HCT116 (cell line): Measurements from ENCODE around the gene YIPF3. TPM values are rescaled to one million over a fixed set of nuclear protein-coding genes. Genes with fewer than 3 reads are reported as not detected.
A peak's percentile ranks its signal among the peaks of the same experiment; 100 is the strongest.

Source experiments
- ATAC-seq: fragments of 200-7000 bp; cut with Tn5 transposase; 2 replicates; pipeline ENCODE4 v1.9.1; 2020; ENCODE audit warnings: mild to moderate bottlenecking, moderate library complexity
- BruUV-seq: library from RNA; stranded (reverse); fragments of 400-500 nt; replicated peaks from 2 replicates; lab custom pipeline; 2021; lab: Mats Ljungman, UMichigan
- CTCF ChIA-PET: fragments of 300-600 bp; sonication (Branson Sonifier 250); formaldehyde crosslinking; loops from one replicate; lab custom pipeline; 2021; ENCODE audit warnings: antibody characterized with exemption; lab: Charles Lee
- POLR2A ChIA-PET: fragments of 300-600, 350-600 bp; sonication (Branson Sonifier 250); formaldehyde crosslinking; loops from one replicate; lab custom pipeline; 2021; ENCODE audit warnings: antibody characterized with exemption; lab: Charles Lee
- RAD21 ChIA-PET, 2 experiments: fragments of 300-600 bp; sonication (Branson Sonifier 250); formaldehyde crosslinking; loops; one replicate each; lab custom pipeline; 2023; ENCODE audit warnings: low total read pairs in 2 of 2; ENCODE audit not compliant: uncharacterized antibody in 2 of 2, unreplicated experiment in 2 of 2, low non-redundant PET in 1 of 2; lab: Charles Lee
- DNase-seq: peaks from one replicate; pipeline ENCODE4 v3.0.0-alpha.2; 2010; ENCODE audit warnings: low read depth, low spot score
- H2AFZ ChIP-seq: fragments of 200-600 bp; shearing (Covaris generic), sonication (generic); 2 replicates; pipeline ENCODE4 v1.6.1; 2017; ENCODE audit warnings: low read depth, mixed run types, mixed read lengths, antibody characterized with exemption, low read length; ENCODE audit not compliant: poor library complexity, severe bottlenecking
- H3K27ac ChIP-seq: 2 replicates; pipeline ENCODE4 v1.5.1; 2012; ENCODE audit warnings: low read depth, low read length
- H3K27me3 ChIP-seq: fragments of 200-600 bp; sonication (generic); 2 replicates; pipeline ENCODE4 v1.6.1; 2016; ENCODE audit warnings: mixed run types, low read length, mixed read lengths; ENCODE audit not compliant: insufficient read depth
- H3K36me3 ChIP-seq, 2 experiments: fragments of 200-500 bp in 1 of 2; fragments of 200-600 bp in 1 of 2; sonication (Bioruptor generic) in 1 of 2; sonication (generic) in 1 of 2; 2 replicates each; pipeline versions ENCODE4 v1.5.1 to v1.6.1; 2014 to 2016; ENCODE audit warnings: low read length in 2 of 2, inconsistent platforms in 1 of 2, mixed read lengths in 1 of 2, mixed run types in 1 of 2; ENCODE audit not compliant: insufficient read depth in 2 of 2, control insufficient read depth in 1 of 2
- H3K4me1 ChIP-seq, 2 experiments: fragments of 200-600 bp in 1 of 2; sonication (generic) in 1 of 2; 2 replicates each; pipeline versions ENCODE4 v1.5.1 to v1.6.1; 2012 to 2017; ENCODE audit warnings: low read length in 2 of 2, inconsistent platforms in 1 of 2, mild to moderate bottlenecking in 1 of 2, mixed read lengths in 1 of 2, mixed run types in 1 of 2, moderate library complexity in 1 of 2; ENCODE audit not compliant: insufficient read depth in 2 of 2, control insufficient read depth in 1 of 2
- H3K4me2 ChIP-seq: fragments of 200-600 bp; sonication (generic); 2 replicates; pipeline ENCODE4 v1.6.1; 2017; ENCODE audit warnings: mixed run types, low read length, mixed read lengths
- H3K4me3 ChIP-seq, 2 experiments: fragments of 200-600 bp in 1 of 2; sonication (generic) in 1 of 2; replicated peaks in 1 of 2; 2 replicates each; pipeline ENCODE4 v1.5.1; 2011 to 2016; ENCODE audit warnings: low read length in 2 of 2, control low read depth in 1 of 2, low read depth in 1 of 2, mild to moderate bottlenecking in 1 of 2, mixed read lengths in 1 of 2, mixed run types in 1 of 2
- H3K79me2 ChIP-seq: fragments of 200-600 bp; sonication (generic); 2 replicates; pipeline ENCODE4 v1.6.1; 2017; ENCODE audit warnings: mild to moderate bottlenecking, mixed run types, low read length, moderate library complexity, mixed read lengths; ENCODE audit not compliant: insufficient read depth
- H3K9ac ChIP-seq: fragments of 200-600 bp; sonication (generic); 2 replicates; pipeline ENCODE4 v1.6.1; 2016; ENCODE audit warnings: low read length, mixed read lengths
- H3K9me2 ChIP-seq: fragments of 200-600 bp; sonication (generic), shearing (Covaris generic); 2 replicates; pipeline ENCODE4 v1.6.1; 2017; ENCODE audit warnings: mixed run types, mild to moderate bottlenecking, moderate library complexity; ENCODE audit not compliant: insufficient read depth
- H3K9me3 ChIP-seq, 2 experiments: fragments of 200-500 bp in 1 of 2; fragments of 200-600 bp in 1 of 2; sonication (Bioruptor generic) in 1 of 2; sonication (generic) in 1 of 2; 2 replicates each; pipeline ENCODE4 v1.6.1; 2014 to 2017; ENCODE audit warnings: low read length in 2 of 2, mixed read lengths in 2 of 2, inconsistent platforms in 1 of 2, low read depth in 1 of 2, mild to moderate bottlenecking in 1 of 2, mixed run types in 1 of 2, moderate library complexity in 1 of 2; ENCODE audit not compliant: control insufficient read depth in 1 of 2, insufficient read depth in 1 of 2
- H4K20me1 ChIP-seq: fragments of 200-600 bp; sonication (generic), shearing (Covaris generic); 2 replicates; pipeline ENCODE4 v1.6.1; 2017; ENCODE audit warnings: mixed run types, mild to moderate bottlenecking, moderate library complexity; ENCODE audit not compliant: insufficient read depth
- CTCF ChIP-seq, 3 experiments: fragments of 200-600 bp in 1 of 3; sonication (generic) in 1 of 3; IDR thresholded peaks in 2 of 3; conservative IDR thresholded peaks in 1 of 3; 2 replicates each; pipeline ENCODE4 v1.5.1; 2012 to 2017; ENCODE audit warnings: low read depth in 2 of 3, low read length in 2 of 3, antibody characterized with exemption in 1 of 3, borderline replicate concordance in 1 of 3, control low read depth in 1 of 3, mild to moderate bottlenecking in 1 of 3, mixed read lengths in 1 of 3, mixed run types in 1 of 3, moderate library complexity in 1 of 3; ENCODE audit not compliant: insufficient read depth in 1 of 3
- EZH2 ChIP-seq: fragments of 200-600 bp; sonication (generic); IDR thresholded peaks from 2 replicates; pipeline ENCODE4 v1.6.1; 2017; ENCODE audit warnings: antibody characterized with exemption, mixed run types
- POLR2A ChIP-seq: IDR thresholded peaks from 2 replicates; pipeline ENCODE4 v1.7.0; 2011; ENCODE audit warnings: borderline replicate concordance; ENCODE audit not compliant: insufficient read depth, insufficient read length; ENCODE audit errors: extremely low read depth
- POLR2AphosphoS5 ChIP-seq: IDR thresholded peaks from 2 replicates; pipeline ENCODE4 v1.6.1; 2011; ENCODE audit warnings: mild to moderate bottlenecking, low read depth, low read length, moderate library complexity
- SIN3A ChIP-seq: IDR thresholded peaks from 2 replicates; pipeline ENCODE4 v1.6.1; 2012; ENCODE audit warnings: low read depth
- YY1 ChIP-seq: IDR thresholded peaks from 2 replicates; pipeline ENCODE4 v1.6.1; 2011; ENCODE audit warnings: low read length, low read depth, moderate library complexity, mild to moderate bottlenecking; ENCODE audit not compliant: insufficient replicate concordance; ENCODE audit errors: extremely low read depth
- ZBTB33 ChIP-seq: IDR thresholded peaks from 2 replicates; pipeline ENCODE4 v1.6.1; 2011; ENCODE audit warnings: mild to moderate bottlenecking, low read length, moderate library complexity; ENCODE audit not compliant: insufficient replicate concordance; ENCODE audit errors: extremely low read depth
- ZNF274 ChIP-seq: fragments of 200-500 bp; sonication (Bioruptor generic); IDR thresholded peaks from 2 replicates; pipeline ENCODE4 v1.6.1; 2014; ENCODE audit warnings: mild to moderate bottlenecking, low read depth, low read length, inconsistent platforms
- intact Hi-C: fragments of 100-400 bp; cut with micrococcal nuclease; formaldehyde crosslinking; loops from 2 replicates; pipeline ENCODE4 v1.10.0; 2022
- total RNA-seq: library from RNA; stranded (reverse); gene quantifications from one replicate; pipeline ENCODE4 v1.2.1, GENCODE V29; 2021; ENCODE audit not compliant: unreplicated experiment

Gene YIPF3
- total RNA-seq, 1 experiment from 2014 or later, result 84.5 TPM

- no peak overlapping the region for H3K9ac ChIP-seq
- CTCF ChIA-PET, result no interaction called here
- no peaks in the 10 kb centered on the region for H3K9me3 ChIP-seq
- peaks cover 65 to 90% of the 10 kb centered on the region in 2 experiments for H3K36me3 ChIP-seq
- intact Hi-C loops, result no loop called here
- POLR2A ChIA-PET, result no interaction called here
- TF ChIP-seq ZBTB33 (no peak), POLR2AphosphoS5 (no peak), ZNF274 (no peak), YY1 (no peak)
- H3K4me3 ChIP-seq, result no peak overlapping the region
- no peak overlapping the region for H3K27ac ChIP-seq
- ATAC-seq (peak; percentile 18; the same call in 1 of the 2 replicates), DNase-seq (no peak)
- no peak overlapping the region for H3K4me2 ChIP-seq
- RAD21 ChIA-PET, result no interaction called here
- no peak overlapping the region for H2AFZ ChIP-seq
- H3K4me1 ChIP-seq, result peaks cover 6 to 9% of the 10 kb centered on the region in 2 experiments; a peak in 3 of 4 replicates
- no peaks in the 10 kb centered on the region for H3K27me3 ChIP-seq
- TSS peak; percentile 13 for BruUV-seq
- 0 out of 2 replicates have a peak, but pooled peaks cover 3% of the 10 kb centered on the region for H4K20me1 ChIP-seq
- peaks cover 42% of the 10 kb centered on the region for H3K79me2 ChIP-seq
- no peaks in the 10 kb centered on the region for H3K9me2 ChIP-seq
Measured at GRCh38 chr6:43522547-43523261, 6.0 kb upstream of the YIPF3 start.

- H3K27ac ChIP-seq, result no peak overlapping the region
- ChIA-PET RAD21 (no interaction called here), POLR2A (no interaction called here), CTCF (no interaction called here)
- H3K27me3 ChIP-seq, result no peaks in the 10 kb centered on the region
- peaks cover 6 to 9% of the 10 kb centered on the region in 2 experiments; a peak in 3 of 4 replicates for H3K4me1 ChIP-seq
- BruUV-seq, result no TSS peak
- ATAC-seq (no peak), DNase-seq (no peak)
- H2AFZ ChIP-seq, result no peak overlapping the region
- intact Hi-C loops, result no loop called here
- H3K4me2 ChIP-seq, result no peak overlapping the region
- H3K9me2 ChIP-seq, result no peaks in the 10 kb centered on the region
- H3K36me3 ChIP-seq, result peaks cover 58 to 83% of the 10 kb centered on the region in 2 experiments
- peaks cover 50% of the 10 kb centered on the region for H3K79me2 ChIP-seq
- no peak overlapping the region for H3K9ac ChIP-seq
- no peaks in the 10 kb centered on the region for H3K9me3 ChIP-seq
- 0 out of 2 replicates have a peak, but pooled peaks cover 3% of the 10 kb centered on the region for H4K20me1 ChIP-seq
- H3K4me3 ChIP-seq, result no peak overlapping the region
- no peak for TF ChIP-seq ZBTB33
- TF ChIP-seq EZH2, result no peak
- no peak for TF ChIP-seq POLR2A
- no peak for TF ChIP-seq CTCF (IDR thresholded peaks at IDR 0.05 in 2 of 3, conservative IDR thresholded peaks at IDR 0.05 in 1 of 3; ENCODE audit: borderline replicate concordance in 1 of 3, insufficient read depth in 1 of 3, low read depth in 2 of 3, low read length in 2 of 3)
- TF ChIP-seq SIN3A, result no peak
Measured at GRCh38 chr6:43521836-43522235, 5.1 kb upstream of the YIPF3 start.
